MCF 10A (cell line): ENCODE measurements around the gene USP6NL. TPM values are rescaled to one million over a fixed set of nuclear protein-coding genes. Genes with fewer than 3 reads are reported as not detected.

Experiments
- BruUV-seq: library from RNA; stranded (reverse); fragments of 400-500 nt; replicated peaks from 2 replicates; lab custom pipeline; 2021; lab: Mats Ljungman, UMichigan
- CTCF ChIA-PET: fragments of 300-600 bp; sonication (Branson Sonifier 250); formaldehyde crosslinking; extraction: SDS; loops from one replicate; lab custom pipeline; 2021; ENCODE audit warnings: antibody characterized with exemption, inconsistent platforms; lab: Yijun Ruan, JAX
- POLR2A ChIA-PET: fragments of 300-600, 350-650 bp; sonication (Branson Sonifier 250); formaldehyde crosslinking; extraction: SDS; loops from one replicate; lab custom pipeline; 2020; ENCODE audit warnings: antibody characterized with exemption, inconsistent platforms; lab: Yijun Ruan, JAX
- DNase-seq: peaks from one replicate; pipeline ENCODE4 v3.0.0-alpha.2; 2018; ENCODE audit not compliant: unreplicated experiment
- H3K27ac Mint-ChIP-seq: one replicate; pipeline ENCODE4 v1.8.0; 2022; ENCODE audit warnings: mild to moderate bottlenecking, low read depth, mixed read lengths; ENCODE audit not compliant: unreplicated experiment
- H3K27me3 Mint-ChIP-seq: one replicate; pipeline ENCODE4 v1.8.0; 2022; ENCODE audit warnings: mixed read lengths; ENCODE audit not compliant: insufficient read depth, unreplicated experiment
- H3K36me3 Mint-ChIP-seq: one replicate; pipeline ENCODE4 v1.8.0; 2022; ENCODE audit warnings: mild to moderate bottlenecking, moderate library complexity, mixed read lengths; ENCODE audit not compliant: insufficient read depth, unreplicated experiment
- H3K4me1 Mint-ChIP-seq: one replicate; pipeline ENCODE4 v1.8.0; 2022; ENCODE audit warnings: mixed read lengths; ENCODE audit not compliant: insufficient read depth, unreplicated experiment
- H3K4me3 Mint-ChIP-seq: one replicate; pipeline ENCODE4 v1.8.0; 2022; ENCODE audit warnings: mild to moderate bottlenecking, moderate library complexity, mixed read lengths; ENCODE audit not compliant: unreplicated experiment
- H3K9me3 Mint-ChIP-seq: one replicate; pipeline ENCODE4 v1.8.0; 2022; ENCODE audit warnings: mixed read lengths; ENCODE audit not compliant: unreplicated experiment
- CTCF ChIP-seq: fragments of 200-600 bp; IDR thresholded peaks from one replicate; pipeline ENCODE4 v1.8.0; 2022; ENCODE audit warnings: antibody characterized with exemption, mild to moderate bottlenecking; ENCODE audit not compliant: unreplicated experiment
- intact Hi-C: fragments of 100-400 bp; cut with micrococcal nuclease; formaldehyde crosslinking; loops from 2 replicates; pipeline ENCODE4 v1.14.1; 2022
- total RNA-seq: library from RNA; stranded (reverse); gene quantifications from 2 replicates; pipeline ENCODE4 v1.2.3, GENCODE V29; 2022

USP6NL gene
- total RNA-seq, 1 experiment from 2014 or later = 19.2 TPM

- no TSS peak for BruUV-seq
- Mint-ChIP-seq H3K27me3 (no peaks in the 10 kb centered on the region), H3K4me1 (peaks cover 6% of the 10 kb centered on the region), H3K36me3 (no peaks in the 10 kb centered on the region), H3K4me3 (no peak overlapping the region), H3K27ac (no peak overlapping the region), H3K9me3 (no peaks in the 10 kb centered on the region)
- ChIA-PET CTCF (interaction anchor here (0.7 to 1.2 kb wide), 2 partner anchors 12 to 15 kb away, joined by 3 read pairs; no protein-coding TSS in a partner anchor), POLR2A (interaction anchor here (1.0 to 1.2 kb wide), 3 partner anchors 17 to 35 kb away, joined by 3 to 4 read pairs (median 4); no protein-coding TSS in a partner anchor)
- TF ChIP-seq CTCF = no peak
- intact Hi-C loops = no loop called here
- DNase-seq = no peak
Measured at GRCh38 chr10:11569471-11569870, 42.0 kb downstream of the USP6NL start.

- H3K4me1 Mint-ChIP-seq = peaks cover 5% of the 10 kb centered on the region
- BruUV-seq = no TSS peak
- no peaks in the 10 kb centered on the region for H3K27me3 Mint-ChIP-seq
- TF ChIP-seq CTCF = no peak
- H3K27ac Mint-ChIP-seq = no peak overlapping the region
- CTCF ChIA-PET = interaction anchor here (0.6 to 1.2 kb wide), 2 partner anchors 14 to 1785 kb away, joined by 3 read pairs; no protein-coding TSS in a partner anchor
- H3K9me3 Mint-ChIP-seq = no peaks in the 10 kb centered on the region
- no peaks in the 10 kb centered on the region for H3K36me3 Mint-ChIP-seq
- intact Hi-C loops = no loop called here
- POLR2A ChIA-PET = interaction anchor here (1.0 to 1.1 kb wide), 2 partner anchors 16 to 36 kb away, joined by 3 to 4 read pairs; no protein-coding TSS in a partner anchor
- no peak overlapping the region for H3K4me3 Mint-ChIP-seq
- no peak for DNase-seq
Measured at GRCh38 chr10:11568578-11568977, 42.9 kb downstream of the USP6NL start.

GRCh38 chr10:11564741-11565140 is 46.7 kb downstream of the USP6NL start:
- no peak for DNase-seq
- Mint-ChIP-seq H3K9me3 (no peaks in the 10 kb centered on the region), H3K4me1 (no peaks in the 10 kb centered on the region), H3K36me3 (no peaks in the 10 kb centered on the region), H3K27ac (no peak overlapping the region), H3K27me3 (no peaks in the 10 kb centered on the region), H3K4me3 (no peak overlapping the region)
- ChIA-PET POLR2A (interaction anchor here (0.7 to 1.0 kb wide), 2 partner anchors 12 to 180 kb away, joined by 3 to 5 read pairs; no protein-coding TSS in a partner anchor), CTCF (interaction anchor here (0.5 to 0.6 kb wide), 2 partner anchors 20 to 356 kb away, joined by 4 read pairs; no protein-coding TSS in a partner anchor)
- TSS peak; percentile 26 for BruUV-seq
- TF ChIP-seq CTCF = no peak
- intact Hi-C loops = no loop called here

GRCh38 chr10:11563936-11564335 is 47.5 kb downstream of the USP6NL start:
- H3K4me3 Mint-ChIP-seq = no peak overlapping the region
- no peak for DNase-seq
- H3K36me3 Mint-ChIP-seq = no peaks in the 10 kb centered on the region
- H3K27me3 Mint-ChIP-seq = no peaks in the 10 kb centered on the region
- H3K27ac Mint-ChIP-seq = no peak overlapping the region
- no peak for TF ChIP-seq CTCF
- ChIA-PET POLR2A (interaction anchor here (1.0 to 1.1 kb wide), 2 partner anchors 11 to 29 kb away, joined by 3 to 5 read pairs; no protein-coding TSS in a partner anchor), CTCF (no interaction called here)
- H3K9me3 Mint-ChIP-seq = no peaks in the 10 kb centered on the region
- intact Hi-C loops = no loop called here
- H3K4me1 Mint-ChIP-seq = no peaks in the 10 kb centered on the region
- BruUV-seq = no TSS peak
